Measurements from ENCODE around the gene ADGRA1. TPM values are rescaled to one million over a fixed set of nuclear protein-coding genes. Genes with fewer than 3 reads are reported as not detected.

Gene ADGRA1
- total and polyA plus RNA-seq, 5 donors: 0.02 to 0.14 TPM; not detected in 3

GRCh38 chr10:133123050-133123745 is 35.5 kb downstream of the ADGRA1 start:
- no peaks in the 10 kb centered on the region for H3K9me3 ChIP-seq (ENCODE audit: control insufficient read depth, low read length)
- H3K27me3 ChIP-seq (ENCODE audit: control insufficient read depth, insufficient read depth): no peaks in the 10 kb centered on the region
- no peak overlapping the region for H3K27ac ChIP-seq (ENCODE audit: low read length)
- intact Hi-C loops (cut with DNase I): loop anchor here in 3 of 4 donors (5.0 to 10.0 kb wide), 4 partner anchors 181 to 468 kb away; partner anchors contain the start of gene CFAP46 (in 1 of the 3)
- 77% methylated on average over 39 of the region's 39 CpGs for WGBS
- no peaks in the 10 kb centered on the region for H3K4me1 ChIP-seq (ENCODE audit: control insufficient read depth, insufficient read depth, low read length)
- H3K4me3 ChIP-seq (ENCODE audit: low read length): no peak overlapping the region
- ATAC-seq (no peak), DNase-seq (peak; percentile 6 to 49 (median 27))

- Histone ChIP-seq H3K4me1 (ENCODE audit: control insufficient read depth, insufficient read depth, low read length) (no peaks in the 10 kb centered on the region), H3K9me3 (ENCODE audit: control insufficient read depth, low read length) (no peaks in the 10 kb centered on the region), H3K27me3 (ENCODE audit: control insufficient read depth, insufficient read depth) (no peaks in the 10 kb centered on the region), H3K27ac (ENCODE audit: low read length) (no peak overlapping the region), H3K4me3 (ENCODE audit: low read length) (no peak overlapping the region)
- WGBS: 73% methylated on average over 23 of the region's 23 CpGs
- DNase-seq: peak; percentile 7 to 56 (median 29)
- intact Hi-C loops (cut with DNase I): loop anchor here in 3 of 4 donors (5.0 to 10.0 kb wide), 4 partner anchors 182 to 469 kb away; partner anchors contain the start of gene CFAP46 (in 1 of the 3)
- no peak for ATAC-seq
These were observed 36.1 kb downstream of the ADGRA1 start for GRCh38 chr10:133123746-133124356.

GRCh38 chr10:133124357-133125211 is 36.9 kb downstream of the ADGRA1 start:
- 38% methylated on average over 58 of the region's 58 CpGs for WGBS
- intact Hi-C loops (cut with DNase I): loop anchor here in 3 of 4 donors (5.0 to 10.0 kb wide), 4 partner anchors 182 to 470 kb away; partner anchors contain the start of gene CFAP46 (in 1 of the 3)
- Histone ChIP-seq H3K4me3 (ENCODE audit: low read length) (no peak overlapping the region), H3K27me3 (ENCODE audit: control insufficient read depth, insufficient read depth) (no peaks in the 10 kb centered on the region), H3K9me3 (ENCODE audit: control insufficient read depth, low read length) (no peaks in the 10 kb centered on the region), H3K4me1 (ENCODE audit: control insufficient read depth, insufficient read depth, low read length) (no peaks in the 10 kb centered on the region), H3K27ac (ENCODE audit: low read length) (no peak overlapping the region)
- ATAC-seq (peak; percentile 56 to 64), DNase-seq (peak; percentile 24 to 77 (median 65))

GRCh38 chr10:133125901-133126300 is 38.2 kb downstream of the ADGRA1 start:
- 89% methylated on average over 9 of the region's 9 CpGs for WGBS
- no peaks in the 10 kb centered on the region for H3K27me3 ChIP-seq (ENCODE audit: control insufficient read depth, insufficient read depth)
- ATAC-seq (no peak), DNase-seq (no peak)
- no peak overlapping the region for H3K27ac ChIP-seq (ENCODE audit: low read length)
- H3K9me3 ChIP-seq (ENCODE audit: control insufficient read depth, low read length): no peaks in the 10 kb centered on the region
- intact Hi-C loops (cut with DNase I): loop anchor here in 1 of 4 donors (10.0 kb wide), 1 partner anchor 471 kb away; no protein-coding TSS in a partner anchor
- H3K4me1 ChIP-seq (ENCODE audit: control insufficient read depth, insufficient read depth, low read length): no peaks in the 10 kb centered on the region
- no peak overlapping the region for H3K4me3 ChIP-seq (ENCODE audit: low read length)

- no peak for ATAC-seq
- no peaks in the 10 kb centered on the region for H3K4me1 ChIP-seq (ENCODE audit: control insufficient read depth, insufficient read depth, low read length)
- H3K27me3 ChIP-seq (ENCODE audit: control insufficient read depth, insufficient read depth): no peaks in the 10 kb centered on the region
- no peak overlapping the region for H3K4me3 ChIP-seq (ENCODE audit: low read length)
- H3K27ac ChIP-seq (ENCODE audit: low read length): no peak overlapping the region
- intact Hi-C loops (cut with DNase I): loop anchor here in 1 of 4 donors (10.0 kb wide), 1 partner anchor 472 kb away; no protein-coding TSS in a partner anchor
- 92% methylated on average over 57 of the region's 57 CpGs for WGBS
- DNase-seq: peak; percentile 8 to 57 (median 30)
- H3K9me3 ChIP-seq (ENCODE audit: control insufficient read depth, low read length): no peaks in the 10 kb centered on the region
These were observed 38.9 kb downstream of the ADGRA1 start for GRCh38 chr10:133126431-133127290.

- WGBS: 83% methylated on average over 36 of the region's 36 CpGs
- DNase-seq (peak; percentile 12 to 61 (median 55)), ATAC-seq (no peak)
- Histone ChIP-seq H3K9me3 (ENCODE audit: control insufficient read depth, low read length) (no peaks in the 10 kb centered on the region), H3K27me3 (ENCODE audit: control insufficient read depth, insufficient read depth) (no peaks in the 10 kb centered on the region), H3K4me3 (ENCODE audit: low read length) (no peak overlapping the region), H3K27ac (ENCODE audit: low read length) (no peak overlapping the region), H3K4me1 (ENCODE audit: control insufficient read depth, insufficient read depth, low read length) (no peaks in the 10 kb centered on the region)
- intact Hi-C loops (cut with DNase I): loop anchor here in 1 of 4 donors (10.0 kb wide), 1 partner anchor 473 kb away; no protein-coding TSS in a partner anchor
These were observed 39.8 kb downstream of the ADGRA1 start for GRCh38 chr10:133127291-133128125.

GRCh38 chr10:133128126-133129070 is 40.7 kb downstream of the ADGRA1 start:
- DNase-seq (peak in 2 of 3 donors; percentile 42 to 54), ATAC-seq (no peak)
- H3K4me3 ChIP-seq (ENCODE audit: low read length): no peak overlapping the region
- no peaks in the 10 kb centered on the region for H3K9me3 ChIP-seq (ENCODE audit: control insufficient read depth, low read length)
- no peaks in the 10 kb centered on the region for H3K4me1 ChIP-seq (ENCODE audit: control insufficient read depth, insufficient read depth, low read length)
- no peak overlapping the region for H3K27ac ChIP-seq (ENCODE audit: low read length)
- WGBS: 96% methylated on average over 83 of the region's 83 CpGs
- intact Hi-C loops (cut with DNase I): loop anchor here in 1 of 4 donors (10.0 kb wide), 1 partner anchor 474 kb away; no protein-coding TSS in a partner anchor
- H3K27me3 ChIP-seq (ENCODE audit: control insufficient read depth, insufficient read depth): no peaks in the 10 kb centered on the region

GRCh38 chr10:133129071-133129858 is 41.5 kb downstream of the ADGRA1 start:
- Histone ChIP-seq H3K4me1 (ENCODE audit: control insufficient read depth, insufficient read depth, low read length) (no peaks in the 10 kb centered on the region), H3K4me3 (ENCODE audit: low read length) (no peak overlapping the region), H3K27ac (ENCODE audit: low read length) (no peak overlapping the region), H3K27me3 (ENCODE audit: control insufficient read depth, insufficient read depth) (no peaks in the 10 kb centered on the region), H3K9me3 (ENCODE audit: control insufficient read depth, low read length) (no peaks in the 10 kb centered on the region)
- no peak for ATAC-seq
- WGBS: 83% methylated on average over 39 of the region's 39 CpGs
- intact Hi-C loops (cut with DNase I): loop anchor here in 1 of 4 donors (10.0 kb wide), 1 partner anchor 474 kb away; no protein-coding TSS in a partner anchor
- peak in 2 of 3 donors; percentile 25 to 40 for DNase-seq

Data from right cardiac atrium (tissue), 5 donors.